Bronchial epithelial cell (primary cell): ENCODE data around the gene COA5. TPM values are rescaled to one million over a fixed set of nuclear protein-coding genes. Genes with fewer than 3 reads are reported as not detected.

Experiments
- DNase-seq: peaks from one replicate; pipeline ENCODE4 v3.0.0-alpha.2; 2010; ENCODE audit warnings: low read depth
- FAIRE-seq: peaks from 2 replicates; lab custom pipeline; 2011; peaks lifted over from hg19 to GRCh38; lab: Jason Lieb, UNC
- H3K27me3 ChIP-seq: 2 replicates; pipeline ENCODE4 v1.5.1; 2011; ENCODE audit warnings: low read length; ENCODE audit not compliant: control insufficient read depth, insufficient read depth
- H3K36me3 ChIP-seq: 2 replicates; pipeline ENCODE4 v1.5.1; 2011; ENCODE audit warnings: low read length; ENCODE audit not compliant: control insufficient read depth, insufficient read depth
- H3K4me3 ChIP-seq: 2 replicates; pipeline ENCODE4 v1.5.1; 2011; ENCODE audit warnings: mild to moderate bottlenecking, low read depth, low read length, control low read depth
- CTCF ChIP-seq: IDR thresholded peaks from 2 replicates; pipeline ENCODE4 v1.5.1; 2011; ENCODE audit warnings: mild to moderate bottlenecking, moderate library complexity, low read length, control low read depth, inconsistent platforms; ENCODE audit not compliant: insufficient read depth, severe bottlenecking
- total RNA-seq: library from RNA; depleted of rRNA; stranded (reverse); fragments of >200 nt; gene quantifications from 2 replicates; pipeline ENCODE4 v1.2.1, GENCODE V29; 2014

The COA5 gene
- total RNA-seq, 1 donor from 2014 or later, result 12.9 TPM

GRCh38 chr2:98589489-98589888 is 18.8 kb downstream of the COA5 start:
- no peak overlapping the region for H3K4me3 ChIP-seq
- peaks cover 3% of the 10 kb centered on the region for H3K36me3 ChIP-seq
- DNase-seq (no peak), FAIRE-seq (no peak)
- TF ChIP-seq CTCF, result no peak
- no peaks in the 10 kb centered on the region for H3K27me3 ChIP-seq

GRCh38 chr2:98588880-98589431 is 19.4 kb downstream of the COA5 start:
- no peak for TF ChIP-seq CTCF
- H3K4me3 ChIP-seq, result no peak overlapping the region
- FAIRE-seq (no peak), DNase-seq (no peak)
- H3K36me3 ChIP-seq, result peaks cover 4% of the 10 kb centered on the region
- no peaks in the 10 kb centered on the region for H3K27me3 ChIP-seq

DNA sequence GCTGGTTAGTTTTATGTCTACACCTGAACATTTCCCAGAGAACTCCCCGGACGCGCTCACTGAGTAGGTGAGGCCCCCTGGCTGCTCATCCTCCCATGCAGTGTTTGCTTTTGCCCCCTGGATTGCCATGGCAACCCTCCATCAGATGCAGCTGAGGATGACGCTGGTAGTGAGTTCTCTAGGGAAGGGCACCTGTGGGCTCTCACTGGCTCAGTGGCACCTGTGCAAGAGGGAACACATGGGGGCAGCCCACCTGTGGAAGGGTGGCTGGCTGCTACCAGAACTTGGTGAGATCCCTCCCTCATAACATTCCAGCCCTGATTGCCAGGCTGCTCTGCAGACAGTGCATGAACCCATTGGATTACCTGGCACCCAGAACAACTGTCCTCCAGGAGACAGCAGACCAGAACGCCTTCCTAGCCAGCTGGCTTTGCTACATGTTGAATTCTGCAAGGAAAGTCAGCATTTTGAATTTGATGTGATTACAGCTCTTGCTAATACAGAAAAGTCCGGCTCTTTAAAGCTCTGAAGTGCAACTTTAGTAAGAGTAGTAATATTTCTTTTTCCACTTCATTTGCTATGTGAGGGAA is 21.7 kb downstream of the COA5 start:
- no peak overlapping the region for H3K4me3 ChIP-seq
- H3K27me3 ChIP-seq, result no peaks in the 10 kb centered on the region
- no peak for DNase-seq
- peaks cover 4% of the 10 kb centered on the region for H3K36me3 ChIP-seq
- no peak for FAIRE-seq
- TF ChIP-seq CTCF, result no peak

- TF ChIP-seq CTCF, result no peak
- FAIRE-seq, result no peak
- H3K4me3 ChIP-seq, result no peak overlapping the region
- H3K36me3 ChIP-seq, result peaks cover 3% of the 10 kb centered on the region
- no peak for DNase-seq
- H3K27me3 ChIP-seq, result no peaks in the 10 kb centered on the region
Observed at GRCh38 chr2:98585386-98585785, 22.9 kb downstream of the COA5 start.

DNA sequence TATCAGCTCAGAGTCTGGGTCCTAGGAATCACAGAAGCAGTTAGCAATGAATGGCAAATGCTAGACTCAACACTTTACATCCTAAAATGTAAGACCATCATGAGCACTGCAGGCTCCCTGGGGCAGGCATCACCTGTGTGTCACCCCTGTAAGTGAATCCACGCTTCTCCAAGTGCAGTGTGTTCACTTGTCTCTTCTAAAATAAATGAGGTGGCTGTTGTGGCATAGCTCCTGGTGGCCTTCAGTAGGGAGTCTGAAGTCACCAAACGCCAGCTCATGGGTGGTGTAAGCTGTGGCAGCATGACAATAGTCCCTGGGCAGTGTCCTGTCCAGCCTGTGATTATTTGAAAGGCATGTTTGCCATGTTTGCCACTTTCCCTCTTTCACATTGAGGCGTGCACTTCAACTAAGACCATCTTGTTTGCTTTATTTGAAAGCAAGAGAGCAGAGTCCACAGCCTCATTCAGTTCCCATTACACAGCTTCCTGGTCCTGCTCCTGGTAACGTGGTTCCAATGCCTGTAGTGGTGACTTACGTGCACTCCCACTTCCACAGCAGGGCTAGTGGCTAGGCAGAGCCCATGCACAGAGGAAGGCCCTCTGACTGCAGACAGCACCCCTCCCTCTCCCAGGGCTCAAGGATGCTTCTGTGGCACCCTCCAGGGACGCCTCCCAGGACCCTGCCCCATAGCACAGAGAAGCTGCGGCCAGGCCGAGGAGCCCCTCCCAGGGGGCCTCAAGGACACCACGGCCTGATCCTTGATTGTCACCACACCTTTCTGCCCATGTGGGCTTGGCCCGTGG is 24.3 kb downstream of the COA5 start:
- Histone ChIP-seq H3K4me3 (no peak overlapping the region), H3K36me3 (peaks cover 1% of the 10 kb centered on the region), H3K27me3 (no peaks in the 10 kb centered on the region)
- FAIRE-seq (peak; percentile 13), DNase-seq (no peak)
- TF ChIP-seq CTCF, result no peak
